Lower lobe of right lung (tissue), 2 donors: ENCODE results near the gene UROS. TPM values are rescaled to one million over a fixed set of nuclear protein-coding genes. Genes with fewer than 3 reads are reported as not detected.

Experiments
- ATAC-seq, 2 donors: fragments of 200-7000 bp; cut with Tn5 transposase; one replicate each; pipeline ENCODE4 v1.9.1; 2020 to 2022; ENCODE audit warnings: mild to moderate bottlenecking in 2 of 2, moderate library complexity in 2 of 2
- DNase-seq: peaks from one replicate; pipeline ENCODE4 v3.0.0-alpha.2; 2020
- H3K27ac ChIP-seq: fragments of 200-600 bp; one replicate; pipeline ENCODE4 v1.8.0; 2022
- H3K27me3 ChIP-seq: fragments of 200-600 bp; one replicate; pipeline ENCODE4 v1.8.0; 2022; ENCODE audit warnings: low read depth
- H3K36me3 ChIP-seq: fragments of 200-600 bp; one replicate; pipeline ENCODE4 v1.8.0; 2022; ENCODE audit warnings: mild to moderate bottlenecking
- H3K4me1 ChIP-seq: fragments of 200-600 bp; one replicate; pipeline ENCODE4 v1.8.0; 2022
- H3K4me3 ChIP-seq: fragments of 200-600 bp; one replicate; pipeline ENCODE4 v1.8.0; 2022; ENCODE audit warnings: mild to moderate bottlenecking
- H3K9me3 ChIP-seq: fragments of 200-600 bp; one replicate; pipeline ENCODE4 v1.8.0; 2022
- intact Hi-C: fragments of 100-400 bp; cut with DNase I; formaldehyde crosslinking; loops from one replicate; pipeline ENCODE4 v1.11.0; 2022
- total RNA-seq: library from RNA; stranded (reverse); fragmentation: NEBNext Ultra II Directional; extraction: Animal tissue kit (Norgen Biotek cat#: 25700); gene quantifications from one replicate; pipeline ENCODE4 v1.2.1, GENCODE V29; 2021
- TF ChIP-seq, protein P1 (sequence below): fragments of 200-600 bp; IDR thresholded peaks from one replicate; pipeline ENCODE4 v1.8.0; 2022; ENCODE audit warnings: antibody characterized with exemption, mild to moderate bottlenecking
- donor health status: DM: no; HTN: yes; CAD: no; lungs with severe emphysema.

The UROS gene
- total RNA-seq, 1 donor from 2014 or later, result 27.0 TPM

DNA sequence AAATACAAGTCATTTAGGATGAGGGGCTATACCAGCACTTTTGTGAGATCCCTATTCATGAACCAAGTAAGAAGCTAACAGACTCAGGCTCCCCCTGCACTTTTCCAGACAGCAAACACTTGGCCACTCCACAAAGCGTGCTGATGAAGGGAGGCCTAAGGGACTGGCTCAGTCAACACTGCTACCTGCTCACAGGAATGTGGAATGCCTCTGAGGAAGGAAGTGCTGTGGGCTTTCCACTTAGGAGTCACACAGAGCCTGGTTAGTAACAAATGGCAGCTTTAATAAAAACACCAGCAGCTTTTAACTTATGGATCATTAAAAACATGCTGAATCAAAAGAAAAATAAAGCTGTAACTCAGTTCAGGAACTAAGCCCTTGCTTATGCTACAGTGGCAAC lies 15.0 kb downstream of the UROS start:
- intact Hi-C loops, result no loop called here
- peak; percentile 70 to 79 for ATAC-seq
- H3K27me3 ChIP-seq, result no peaks in the 10 kb centered on the region
- no peak overlapping the region for H3K27ac ChIP-seq
- DNase-seq, result no peak
- TF ChIP-seq, protein P1, sequence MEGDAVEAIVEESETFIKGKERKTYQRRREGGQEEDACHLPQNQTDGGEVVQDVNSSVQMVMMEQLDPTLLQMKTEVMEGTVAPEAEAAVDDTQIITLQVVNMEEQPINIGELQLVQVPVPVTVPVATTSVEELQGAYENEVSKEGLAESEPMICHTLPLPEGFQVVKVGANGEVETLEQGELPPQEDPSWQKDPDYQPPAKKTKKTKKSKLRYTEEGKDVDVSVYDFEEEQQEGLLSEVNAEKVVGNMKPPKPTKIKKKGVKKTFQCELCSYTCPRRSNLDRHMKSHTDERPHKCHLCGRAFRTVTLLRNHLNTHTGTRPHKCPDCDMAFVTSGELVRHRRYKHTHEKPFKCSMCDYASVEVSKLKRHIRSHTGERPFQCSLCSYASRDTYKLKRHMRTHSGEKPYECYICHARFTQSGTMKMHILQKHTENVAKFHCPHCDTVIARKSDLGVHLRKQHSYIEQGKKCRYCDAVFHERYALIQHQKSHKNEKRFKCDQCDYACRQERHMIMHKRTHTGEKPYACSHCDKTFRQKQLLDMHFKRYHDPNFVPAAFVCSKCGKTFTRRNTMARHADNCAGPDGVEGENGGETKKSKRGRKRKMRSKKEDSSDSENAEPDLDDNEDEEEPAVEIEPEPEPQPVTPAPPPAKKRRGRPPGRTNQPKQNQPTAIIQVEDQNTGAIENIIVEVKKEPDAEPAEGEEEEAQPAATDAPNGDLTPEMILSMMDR, result no peak
- H3K4me3 ChIP-seq, result no peak overlapping the region
- H3K9me3 ChIP-seq, result no peaks in the 10 kb centered on the region
- peaks cover 83% of the 10 kb centered on the region for H3K36me3 ChIP-seq
- H3K4me1 ChIP-seq, result no peaks in the 10 kb centered on the region

DNA sequence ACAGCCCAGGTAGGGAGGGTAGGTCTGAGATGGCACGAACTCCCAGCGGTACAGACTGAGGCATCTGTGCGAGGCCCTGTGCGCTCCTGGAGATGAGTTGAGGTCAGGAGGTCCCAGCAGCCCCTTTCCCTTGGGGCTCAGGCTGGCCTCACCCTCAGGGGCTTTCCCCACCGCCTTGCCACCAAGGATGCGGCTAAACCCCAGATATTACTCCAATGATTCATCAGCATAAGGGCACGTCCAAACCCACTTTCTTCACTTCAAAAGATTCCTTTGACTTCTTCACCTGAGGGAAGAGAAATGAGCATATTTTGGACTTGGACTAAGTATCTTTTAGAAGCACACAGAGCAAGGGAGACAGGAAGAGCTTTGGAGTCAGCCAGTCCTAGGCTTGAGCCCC lies 20.3 kb downstream of the UROS start:
- H3K27me3 ChIP-seq, result no peaks in the 10 kb centered on the region
- H3K36me3 ChIP-seq, result peaks cover 74% of the 10 kb centered on the region
- no peaks in the 10 kb centered on the region for H3K9me3 ChIP-seq
- no peaks in the 10 kb centered on the region for H3K4me1 ChIP-seq
- intact Hi-C loops, result no loop called here
- TF ChIP-seq, protein P1, result no peak
- no peak overlapping the region for H3K4me3 ChIP-seq
- H3K27ac ChIP-seq, result no peak overlapping the region
- no peak for DNase-seq
- ATAC-seq, result no peak

DNA sequence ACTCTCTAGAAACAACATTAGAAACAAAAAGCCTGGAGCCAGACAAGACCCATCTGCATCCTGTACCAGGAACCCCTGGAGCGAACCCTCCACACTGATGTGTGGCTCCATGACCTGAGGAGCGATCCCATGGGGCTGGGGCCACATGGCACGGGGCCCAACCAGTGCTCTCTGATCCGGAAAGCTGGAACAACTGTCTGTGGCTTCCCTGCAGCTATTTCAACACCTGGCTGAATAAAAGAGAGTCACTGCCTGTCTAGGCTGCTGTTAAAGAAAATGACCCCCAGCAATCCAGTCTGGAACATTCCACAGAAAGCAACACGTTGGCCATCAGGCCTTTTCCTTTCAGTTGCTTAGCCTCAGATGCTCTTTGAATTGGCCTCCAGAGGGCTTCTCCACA lies 20.9 kb downstream of the UROS start:
- no peak for DNase-seq
- no peak overlapping the region for H3K4me3 ChIP-seq
- H3K36me3 ChIP-seq, result peaks cover 74% of the 10 kb centered on the region
- no peaks in the 10 kb centered on the region for H3K4me1 ChIP-seq
- no peak for ATAC-seq
- H3K27me3 ChIP-seq, result no peaks in the 10 kb centered on the region
- H3K9me3 ChIP-seq, result no peaks in the 10 kb centered on the region
- TF ChIP-seq, protein P1, result no peak
- intact Hi-C loops, result no loop called here
- H3K27ac ChIP-seq, result no peak overlapping the region

DNA sequence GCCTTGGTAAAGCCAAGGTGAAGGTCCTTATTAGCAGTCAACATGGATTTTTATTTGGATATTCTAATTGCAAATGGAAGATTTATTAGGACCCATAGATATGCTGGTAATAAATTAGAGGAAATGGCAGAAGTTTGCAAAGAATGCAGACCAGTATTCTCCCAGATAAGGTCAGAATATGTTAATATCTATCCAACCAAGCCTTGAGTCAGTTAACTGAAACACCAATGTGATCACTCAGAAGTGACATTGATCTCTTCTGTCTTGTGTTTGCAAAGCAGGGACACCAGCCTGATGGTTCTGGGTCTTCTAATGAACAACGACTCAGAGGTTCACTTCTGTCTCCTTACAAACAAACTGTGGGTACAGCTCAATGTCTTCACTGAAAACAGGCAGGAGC lies 21.5 kb downstream of the UROS start:
- TF ChIP-seq, protein P1, result no peak
- Histone ChIP-seq H3K9me3 (no peaks in the 10 kb centered on the region), H3K27ac (no peak overlapping the region), H3K27me3 (no peaks in the 10 kb centered on the region), H3K4me1 (no peaks in the 10 kb centered on the region), H3K36me3 (peaks cover 74% of the 10 kb centered on the region), H3K4me3 (no peak overlapping the region)
- ATAC-seq, result no peak
- DNase-seq, result no peak
- intact Hi-C loops, result no loop called here

DNA sequence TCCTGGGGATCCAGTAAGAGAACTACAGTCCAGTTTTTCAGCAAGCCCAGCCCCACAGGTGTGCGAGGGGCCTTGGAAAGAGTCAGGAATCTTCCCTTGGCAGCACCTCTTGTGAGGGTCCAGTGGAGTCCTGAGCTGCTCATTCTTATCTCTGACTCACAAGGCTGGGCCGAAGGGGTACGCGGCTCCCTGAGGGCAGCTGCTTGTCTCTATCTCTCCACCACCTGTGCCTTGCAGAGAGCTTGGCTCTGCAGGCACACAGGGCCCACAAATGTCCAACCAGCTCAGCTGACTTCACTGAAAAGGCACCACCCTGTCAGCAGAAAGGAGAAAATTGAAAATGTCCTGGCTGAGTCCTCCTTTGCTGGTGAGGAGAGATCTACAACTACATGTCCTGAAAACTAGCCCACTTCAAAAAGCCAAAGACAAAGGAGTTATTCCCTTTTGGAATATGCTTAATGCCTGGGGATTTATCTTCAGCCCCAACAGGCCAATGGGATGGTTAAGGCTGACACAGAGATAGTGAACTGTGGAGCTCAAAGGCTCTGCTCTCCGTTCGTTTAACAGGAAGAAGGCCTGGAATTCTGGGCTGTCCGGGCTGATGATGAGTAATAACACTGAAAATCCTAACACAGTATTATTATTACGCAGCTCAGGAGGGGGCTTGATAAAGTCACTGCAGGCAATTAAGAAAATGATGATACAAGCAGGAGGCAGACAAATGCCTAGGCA lies 23.4 kb downstream of the UROS start:
- Histone ChIP-seq H3K9me3 (no peaks in the 10 kb centered on the region), H3K27me3 (no peaks in the 10 kb centered on the region), H3K27ac (no peak overlapping the region), H3K4me3 (no peak overlapping the region), H3K36me3 (peaks cover 76% of the 10 kb centered on the region), H3K4me1 (no peaks in the 10 kb centered on the region)
- ATAC-seq, result no peak
- DNase-seq, result no peak
- TF ChIP-seq, protein P1, result no peak
- intact Hi-C loops, result no loop called here
